ENCODE results near the gene ATP12A.

Gene ATP12A

DNA sequence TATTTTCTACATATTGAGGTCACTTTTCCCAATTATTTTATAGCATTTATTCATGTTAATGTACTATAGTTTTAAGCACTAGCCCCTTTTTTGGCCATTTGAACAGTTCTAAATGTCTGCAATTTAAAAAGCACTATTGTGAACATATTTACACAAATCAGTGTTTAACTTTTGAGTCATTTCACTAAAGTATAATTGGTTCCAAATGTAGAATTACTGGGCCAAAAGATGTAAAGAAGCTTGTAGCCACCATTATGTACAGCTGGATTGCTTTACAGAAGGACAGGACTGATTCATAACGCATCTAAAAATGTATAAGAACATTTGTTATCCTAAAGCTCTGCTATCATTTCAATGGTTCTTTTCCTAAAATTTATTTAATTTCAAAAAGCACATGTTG is 16.6 kb upstream of the ATP12A start:
- DNase-seq = no peak

DNA sequence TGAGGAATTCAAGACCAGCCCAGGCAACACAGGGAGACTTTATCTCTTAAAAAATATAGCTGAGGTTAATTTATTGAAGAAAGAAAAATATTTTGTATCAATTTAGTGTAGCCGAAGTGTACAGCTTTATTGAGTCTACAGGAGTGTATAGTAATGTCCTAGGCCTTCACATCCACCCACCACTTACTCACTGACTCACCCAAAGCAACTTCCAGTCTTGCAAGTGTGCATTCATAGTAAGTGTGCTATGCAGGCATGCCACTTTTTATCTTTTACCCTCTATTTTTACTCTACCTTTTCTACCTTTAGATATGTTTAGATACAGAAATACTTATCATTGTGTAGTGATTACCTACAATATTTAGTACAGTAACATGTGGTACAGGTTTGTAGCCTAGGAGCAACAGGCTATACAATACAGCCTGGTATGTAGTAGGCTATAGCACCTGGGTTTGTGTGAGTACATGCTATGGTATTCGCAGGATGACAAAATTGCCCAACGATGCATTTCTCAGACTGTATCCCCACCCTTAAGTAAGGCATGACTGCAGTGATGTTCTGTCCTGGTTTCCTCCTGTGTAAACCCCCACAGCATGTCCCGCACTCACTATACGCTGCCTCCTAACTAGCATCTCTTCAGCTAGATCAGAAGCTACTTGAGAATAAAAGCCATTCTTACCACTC is 15.3 kb upstream of the ATP12A start:
- DNase-seq = no peak

DNA sequence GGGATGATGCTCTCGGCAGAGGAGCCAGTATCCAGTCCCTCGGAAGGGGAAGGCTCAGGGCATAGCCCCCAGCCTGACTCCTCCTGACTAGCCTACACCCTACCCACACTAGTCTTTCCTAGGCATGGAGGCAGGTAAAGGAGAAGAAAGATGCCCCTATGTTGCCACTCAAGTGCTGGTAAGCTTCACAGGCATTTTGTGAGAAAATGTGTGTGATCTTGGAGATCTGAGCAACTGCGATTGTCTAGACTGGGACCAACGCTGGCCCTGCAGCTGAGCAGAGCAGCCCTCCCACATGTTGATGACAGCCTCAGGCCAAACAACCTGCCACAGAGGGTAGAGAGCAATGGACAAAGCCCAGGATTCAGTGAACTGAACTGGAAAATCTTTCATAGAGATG is 11.7 kb upstream of the ATP12A start:
- no peak for DNase-seq

DNA sequence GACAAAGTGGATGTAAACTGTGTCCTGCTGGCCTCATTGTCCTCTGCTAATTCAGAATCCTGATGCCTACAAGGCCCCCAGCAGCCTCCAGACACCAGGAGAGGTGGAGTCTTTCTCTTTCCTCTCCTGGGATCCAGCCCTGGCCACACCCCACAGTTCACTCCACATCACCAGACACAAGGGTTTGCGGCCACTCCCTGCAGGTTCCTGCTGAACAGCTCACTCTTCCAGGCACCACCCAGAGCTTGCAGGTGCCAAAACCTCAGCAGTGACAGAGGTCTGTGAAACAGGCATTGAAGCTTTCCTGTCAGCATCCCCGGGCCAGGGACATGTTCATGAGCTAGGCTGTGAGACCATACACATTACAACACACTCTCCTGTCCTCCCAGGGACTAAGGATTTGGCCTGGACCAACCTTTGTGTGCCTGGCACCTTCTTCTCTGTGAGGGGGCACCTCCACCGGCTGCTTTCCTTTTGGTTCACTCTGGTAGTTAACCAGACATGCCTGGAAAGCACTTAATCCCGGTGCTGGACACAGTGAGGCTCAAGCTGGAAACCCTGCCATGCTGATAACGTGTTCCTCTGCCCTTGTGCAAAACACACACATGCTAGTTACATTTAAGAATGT is 11.1 kb upstream of the ATP12A start:
- DNase-seq = no peak

DNA sequence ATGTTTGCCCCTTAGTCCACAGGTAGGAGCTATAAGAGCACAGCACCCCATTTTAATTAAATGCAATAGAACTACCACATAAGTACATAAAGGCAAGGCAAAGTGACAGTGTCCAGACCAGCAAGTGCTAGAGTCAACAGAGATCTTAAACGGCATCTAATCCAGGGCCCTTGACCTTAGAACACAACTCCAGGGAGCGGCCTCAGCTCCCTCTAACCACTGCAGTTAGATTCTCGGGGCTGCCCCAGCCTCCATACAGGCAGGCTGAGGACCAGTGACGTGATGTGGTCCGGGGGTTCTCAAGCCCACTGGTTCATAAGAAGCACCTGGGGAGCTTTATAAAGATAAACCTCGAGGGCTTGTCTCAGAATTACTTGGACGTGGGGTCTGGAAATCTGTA is 10.0 kb upstream of the ATP12A start:
- no peak for DNase-seq

DNA sequence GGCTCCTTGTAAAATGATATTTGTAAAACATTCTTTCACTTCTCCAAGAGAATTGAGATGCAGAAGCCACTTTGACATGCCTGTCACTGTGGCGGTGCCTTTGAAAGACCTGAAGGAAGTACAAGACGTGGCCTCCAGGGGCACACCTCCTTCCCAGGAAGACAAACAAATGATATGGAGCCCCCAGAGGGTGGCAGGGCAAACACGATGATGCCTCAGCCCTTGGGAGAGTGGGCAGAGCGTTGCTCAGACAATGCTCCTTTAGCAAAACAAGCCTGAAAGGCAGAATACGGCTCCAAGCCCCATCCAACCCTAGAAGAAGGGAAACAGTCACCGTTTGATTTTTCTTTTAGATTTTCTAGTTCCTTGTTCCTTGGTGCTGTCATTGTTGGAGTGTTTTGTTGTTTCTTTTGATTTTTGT is 9.2 kb upstream of the ATP12A start:
- DNase-seq = no peak

DNA sequence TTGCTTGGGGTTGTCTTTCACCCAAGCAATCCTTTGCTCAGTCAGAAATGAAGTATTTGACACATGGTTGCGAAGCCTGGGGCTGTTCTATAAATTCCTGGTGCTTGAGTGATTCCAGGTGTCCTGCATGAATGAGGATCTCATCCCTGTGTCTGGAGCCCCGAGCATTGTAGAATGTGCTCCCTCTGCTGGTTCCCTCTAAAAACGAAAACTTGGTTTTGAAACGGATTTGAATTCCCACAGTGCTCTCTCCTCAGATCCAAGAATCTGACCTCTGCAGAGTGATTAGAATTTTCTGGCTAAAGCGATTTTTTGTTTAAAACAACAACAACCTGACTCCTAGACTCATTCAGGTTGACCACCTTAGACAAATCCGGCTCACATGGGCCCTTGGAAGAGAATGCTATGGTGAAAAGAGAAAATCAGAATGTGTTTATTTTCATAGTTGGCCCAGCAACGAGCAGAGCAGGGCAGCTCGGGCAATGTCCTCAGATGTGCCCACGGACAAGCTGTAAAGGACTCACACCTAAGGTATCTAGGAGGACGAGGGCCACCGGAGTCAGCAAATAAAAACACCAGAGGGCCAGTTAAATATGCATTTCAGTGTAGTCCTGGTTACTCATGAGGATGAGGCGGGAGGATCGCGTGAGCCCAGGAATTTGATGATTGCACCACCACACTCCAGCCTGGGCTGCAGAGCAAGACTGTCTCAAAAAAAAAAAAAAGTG is 8.7 kb upstream of the ATP12A start:
- no peak for DNase-seq

DNA sequence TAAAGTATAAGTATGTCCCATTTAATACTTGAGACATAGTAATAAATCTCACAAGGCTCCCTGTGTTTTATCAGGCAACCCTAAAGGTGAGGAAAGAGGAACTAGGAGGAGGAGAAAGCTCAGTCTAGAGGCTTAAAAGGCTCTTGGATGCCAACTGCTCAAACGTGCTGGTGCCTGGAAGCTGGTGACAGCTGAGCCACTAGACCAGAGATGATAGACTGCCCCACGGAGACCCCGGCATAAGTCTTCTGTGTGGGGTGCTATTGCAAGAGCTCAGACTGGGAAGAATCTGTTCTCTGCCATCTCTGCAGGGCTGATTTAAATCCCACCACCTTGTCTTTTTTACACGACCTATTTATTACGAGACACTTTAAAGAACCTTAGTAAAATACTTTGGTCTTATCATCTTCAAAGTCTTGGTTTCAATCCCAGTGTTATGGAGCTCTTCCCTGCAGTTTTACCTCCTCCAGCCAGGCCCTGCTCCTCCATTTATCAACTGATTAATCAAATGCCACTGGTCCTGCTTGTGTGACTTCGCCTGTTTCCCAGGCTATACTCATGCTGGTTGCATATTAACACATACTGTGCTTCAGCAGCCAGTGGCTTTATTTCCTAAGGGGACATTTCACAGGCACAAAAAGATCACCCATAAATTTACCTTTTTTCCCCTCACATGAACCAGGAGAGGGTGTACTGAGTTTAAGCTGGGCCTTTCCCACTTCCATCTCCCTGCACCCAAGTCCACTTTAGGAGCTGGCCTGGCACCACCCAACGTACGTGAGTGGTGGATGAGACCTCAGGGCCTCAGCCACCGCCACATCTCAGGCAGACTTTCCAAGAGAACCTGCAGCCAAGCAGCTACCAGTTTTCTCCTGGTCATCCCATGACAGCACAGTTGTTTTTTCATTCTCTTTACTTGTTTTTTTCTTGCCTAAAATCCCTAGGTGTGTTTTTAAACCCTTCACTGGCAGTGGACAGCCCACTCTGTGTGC is 7.8 kb upstream of the ATP12A start:
- DNase-seq = no peak

DNA sequence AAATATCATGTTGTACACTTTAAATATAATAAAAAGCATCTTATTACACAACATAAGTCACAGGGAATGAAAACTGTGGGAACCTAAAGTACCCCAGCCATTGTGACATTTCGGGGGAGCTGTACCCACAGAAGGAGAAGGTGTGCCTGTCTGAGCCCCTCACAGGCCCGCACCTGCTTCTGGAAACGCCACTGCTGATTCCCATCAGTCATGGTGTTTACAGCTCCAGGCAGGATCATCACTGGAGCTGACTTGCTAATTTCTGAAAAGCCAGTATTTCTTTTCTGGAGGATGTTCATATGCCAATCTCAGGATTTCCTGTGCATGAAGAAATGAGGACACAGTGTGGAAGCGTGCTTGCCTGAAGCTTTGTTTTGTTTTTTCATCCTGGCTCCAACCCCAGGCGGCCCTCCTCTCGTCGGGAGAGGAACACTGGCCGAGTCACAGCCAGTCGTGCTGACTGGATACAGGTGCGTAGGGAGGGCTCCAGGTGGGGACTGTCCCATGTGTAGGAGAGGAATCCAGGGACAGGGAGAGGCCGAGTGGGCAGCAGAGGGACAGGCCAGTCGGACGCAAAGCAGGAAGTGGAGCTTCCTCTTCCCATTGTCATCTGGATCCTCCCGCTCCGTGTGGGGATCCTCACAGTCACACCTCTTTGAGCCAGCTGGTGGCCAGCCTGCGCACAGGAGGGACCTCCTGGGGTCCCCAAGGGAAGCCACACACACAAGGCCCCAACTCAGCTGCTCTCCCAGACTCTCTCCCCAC is 4.2 kb upstream of the ATP12A start:
- DNase-seq = no peak

DNA sequence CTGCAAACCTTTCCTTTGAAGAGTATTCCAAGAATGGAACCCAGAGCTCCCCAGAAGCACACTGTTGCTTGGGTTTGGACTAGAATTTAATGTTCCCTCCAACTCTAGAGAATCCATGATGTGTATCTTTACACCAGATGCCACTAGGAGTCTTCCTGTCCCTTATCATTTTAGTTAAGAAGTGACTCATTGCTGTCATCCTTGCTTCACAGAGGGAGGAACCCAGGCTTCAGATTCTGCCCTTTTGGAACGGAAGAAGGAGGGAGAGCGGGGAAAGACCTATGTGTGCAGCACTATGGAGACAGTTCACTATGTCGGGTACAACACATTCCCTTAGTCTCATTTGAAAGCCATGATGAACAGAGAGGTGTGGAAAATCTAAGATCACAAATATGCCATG is 2.1 kb upstream of the ATP12A start:
- no peak for DNase-seq

DNA sequence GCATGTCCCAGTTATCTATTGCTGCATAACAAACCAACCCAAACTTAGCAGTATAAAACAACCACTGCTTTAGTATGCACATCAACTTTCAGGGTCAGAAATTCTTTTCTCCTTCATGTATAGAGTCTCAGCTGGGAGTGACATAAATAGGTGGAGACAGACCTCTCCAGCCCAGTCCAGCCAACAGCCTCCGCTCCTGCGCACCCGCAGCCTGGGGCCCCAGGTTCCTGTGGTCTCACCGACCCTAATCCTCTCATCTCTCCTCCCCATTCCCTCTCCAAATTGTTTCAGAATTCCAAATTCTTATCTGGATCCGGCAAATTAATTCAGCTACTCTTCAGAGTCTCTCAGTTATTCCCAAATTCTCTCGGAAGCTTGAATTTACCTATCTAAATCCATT is 522 bp upstream of the ATP12A start:
- no peak for DNase-seq

DNA sequence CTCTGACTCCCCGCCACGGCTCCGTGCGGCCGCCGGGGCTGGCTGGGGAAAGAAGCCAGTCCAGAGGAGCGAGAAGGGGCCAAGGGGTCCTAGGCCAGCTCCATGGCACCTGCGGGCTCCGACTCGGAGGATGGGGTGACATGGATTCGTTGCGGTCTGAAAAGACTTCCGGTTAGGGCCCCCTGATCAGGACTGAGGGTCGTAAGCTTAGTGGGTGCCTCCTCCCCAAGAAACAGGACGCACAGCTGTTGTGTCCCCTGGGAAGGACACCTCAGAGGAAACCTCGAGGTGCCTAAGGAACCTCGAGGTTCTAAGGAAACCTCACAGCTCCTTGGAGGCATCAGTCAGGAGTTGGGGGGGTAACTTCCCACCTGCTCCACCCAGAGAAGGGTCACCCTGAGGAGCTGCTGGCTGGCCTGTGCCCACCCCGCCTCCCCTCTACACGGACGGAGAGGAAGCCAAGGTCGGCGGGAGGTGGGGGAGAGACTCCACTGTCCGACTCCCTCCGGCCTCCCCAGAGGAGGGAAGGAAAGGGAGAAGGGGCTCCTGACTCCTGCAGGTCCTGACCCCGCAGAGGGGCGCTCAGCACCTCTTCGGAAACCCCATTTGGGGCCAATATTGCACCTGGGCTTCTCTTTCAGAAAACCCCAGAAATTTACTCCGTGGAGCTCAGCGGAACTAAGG is 855 bp downstream of the ATP12A start:
- no peak for DNase-seq

DNA sequence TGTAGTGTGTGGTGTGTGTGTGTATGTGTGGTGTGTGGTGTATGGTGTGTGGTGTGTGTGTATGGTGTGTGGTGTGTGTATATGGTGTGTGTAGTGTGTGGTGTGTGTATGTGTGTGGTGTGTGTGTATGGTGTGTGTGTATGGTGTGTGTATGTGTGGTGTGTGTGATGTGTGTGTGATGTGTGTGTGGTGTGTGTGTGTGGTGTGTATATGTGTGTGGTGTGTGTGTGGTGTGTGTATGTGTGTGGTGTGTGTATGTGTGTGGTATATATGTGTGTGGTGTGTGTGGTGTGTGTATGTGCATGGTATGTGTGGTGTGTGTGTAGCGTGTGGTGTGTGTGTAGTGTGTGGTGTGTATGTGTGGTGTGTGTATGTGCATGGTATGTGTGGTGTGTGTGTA is 1.7 kb downstream of the ATP12A start:
- DNase-seq = no peak

DNA sequence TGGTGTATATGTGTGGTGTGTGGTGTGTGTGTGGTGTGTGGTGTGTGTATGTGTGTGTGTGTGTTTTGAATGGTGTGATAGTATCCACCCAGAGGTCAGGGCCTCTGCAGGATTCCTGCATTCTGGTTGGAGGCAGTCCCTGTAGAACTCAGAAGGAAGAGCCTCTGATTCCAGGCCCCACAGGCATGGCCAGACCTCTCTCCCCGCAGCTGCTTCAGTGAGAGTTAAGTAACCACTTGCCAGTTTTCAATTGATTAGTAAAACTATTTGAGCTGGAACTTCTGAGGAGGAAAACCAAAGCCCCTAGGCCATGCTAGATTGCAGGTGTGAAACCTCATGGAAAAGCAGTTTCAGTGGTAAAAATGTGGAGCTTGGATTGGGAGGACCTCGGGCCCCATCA is 2.1 kb downstream of the ATP12A start:
- DNase-seq = no peak

DNA sequence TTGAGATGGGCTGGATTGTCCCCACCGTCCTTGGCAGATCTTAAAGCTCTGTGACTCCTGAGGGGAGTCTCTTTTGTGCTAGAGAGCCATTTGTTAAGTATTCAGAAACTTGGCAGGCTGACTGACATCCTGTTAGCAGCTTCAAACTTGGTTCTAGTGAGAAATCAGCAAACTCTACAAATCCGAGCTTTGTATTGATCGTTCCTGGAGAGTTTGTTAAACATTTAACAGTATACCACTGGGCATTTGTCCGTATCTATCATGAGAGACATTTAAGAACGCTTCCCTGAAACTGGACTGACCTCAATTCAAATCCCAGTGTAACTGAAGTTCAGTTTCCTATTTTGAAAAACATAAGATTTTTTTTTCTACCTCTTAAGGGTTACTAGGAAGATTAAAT is 3.1 kb downstream of the ATP12A start:
- no peak for DNase-seq

DNA sequence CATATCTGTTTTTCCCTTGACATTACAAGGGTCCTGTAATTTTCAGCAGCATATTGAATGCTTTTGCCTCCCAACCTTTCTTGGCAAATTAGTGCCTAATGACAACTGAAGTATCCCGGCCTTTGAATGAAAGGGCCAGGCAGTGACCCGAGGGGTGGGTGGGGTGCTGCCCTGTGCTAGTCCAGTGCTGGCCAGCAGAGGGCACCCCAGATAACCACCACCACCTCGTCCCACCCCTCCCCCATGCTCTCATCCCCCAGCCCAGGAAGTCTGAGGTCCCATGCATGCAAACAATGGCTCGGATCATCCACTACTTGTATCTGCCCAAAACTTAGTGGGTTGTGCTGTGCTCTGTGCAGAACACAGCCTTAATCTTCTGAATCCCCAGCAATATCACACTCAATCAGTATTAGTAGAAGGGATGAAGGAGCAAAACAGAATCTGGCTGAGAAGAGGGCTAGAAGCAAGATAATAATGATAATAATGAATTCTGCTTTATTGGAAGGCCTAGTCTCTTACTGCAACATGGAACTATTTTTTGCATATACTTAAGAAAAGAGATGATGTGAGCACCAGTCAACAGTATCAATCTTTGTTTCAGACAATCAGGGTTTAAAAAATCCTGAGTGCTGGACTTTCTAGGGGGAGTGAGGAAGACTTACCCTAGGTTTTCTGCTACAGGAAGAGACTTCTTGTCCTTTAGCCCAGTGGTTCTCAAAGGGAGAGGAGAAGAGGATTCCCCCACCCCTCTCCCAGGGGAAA is 3.8 kb downstream of the ATP12A start:
- peak; percentile 64 for DNase-seq

DNA sequence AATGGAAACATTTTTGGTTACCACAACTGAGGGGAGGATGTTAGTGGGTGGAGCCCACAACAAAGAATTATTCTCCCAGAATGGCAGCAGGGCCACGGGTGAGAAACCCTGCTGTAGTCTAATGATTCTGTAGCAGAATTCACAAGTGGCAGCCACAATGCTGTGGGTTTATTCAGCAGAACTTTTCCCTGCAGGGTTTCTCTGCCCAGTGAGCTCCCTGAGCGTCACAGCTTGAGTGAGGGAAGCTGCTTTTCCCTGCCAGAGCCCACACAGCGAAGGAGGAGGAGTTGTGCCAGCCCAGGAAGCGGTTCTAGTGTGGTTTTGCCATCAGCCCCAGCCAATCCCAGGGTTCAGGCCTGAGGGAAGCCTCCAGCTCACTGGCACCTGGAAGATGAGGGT is 4.4 kb downstream of the ATP12A start:
- DNase-seq = no peak

DNA sequence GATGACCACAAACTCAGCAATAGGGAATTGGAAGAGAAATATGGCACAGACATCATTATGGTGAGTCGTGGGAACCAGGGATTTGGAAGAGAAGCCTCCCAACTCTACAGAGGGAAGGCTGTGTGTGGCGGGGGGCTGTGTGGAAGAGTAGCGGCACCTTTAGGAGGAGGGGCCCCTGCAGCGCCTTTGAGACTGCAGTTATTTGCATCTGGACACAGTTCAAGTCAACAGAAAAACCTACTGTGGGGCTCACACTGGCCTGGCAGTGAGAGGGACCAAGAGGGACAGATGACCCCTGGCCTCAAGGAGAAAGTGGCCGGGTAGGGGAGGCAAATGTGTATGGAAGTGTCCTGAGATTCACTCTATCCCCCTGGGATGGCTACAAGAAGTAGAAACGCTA is 5.1 kb downstream of the ATP12A start:
- no peak for DNase-seq

DNA sequence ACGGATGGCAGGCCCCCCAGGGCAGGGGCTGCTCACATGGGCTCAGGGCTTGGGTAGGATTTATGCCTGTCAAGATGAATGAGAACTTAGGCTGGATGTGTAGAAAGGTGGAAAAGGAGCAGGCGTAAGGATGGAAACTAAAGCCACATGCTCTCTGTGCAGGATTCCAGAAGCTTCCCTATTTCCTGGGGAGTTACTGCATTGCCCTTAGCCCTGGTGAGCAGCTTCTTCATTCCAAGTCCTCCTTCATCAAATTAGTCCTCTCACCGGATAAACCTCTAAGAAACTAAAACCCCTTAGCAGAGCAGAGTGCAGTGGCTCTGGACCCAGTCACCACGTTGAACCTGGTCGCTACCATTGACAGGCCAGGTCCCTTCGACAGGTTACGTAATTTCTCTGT is 7.4 kb downstream of the ATP12A start:
- no peak for DNase-seq

DNA sequence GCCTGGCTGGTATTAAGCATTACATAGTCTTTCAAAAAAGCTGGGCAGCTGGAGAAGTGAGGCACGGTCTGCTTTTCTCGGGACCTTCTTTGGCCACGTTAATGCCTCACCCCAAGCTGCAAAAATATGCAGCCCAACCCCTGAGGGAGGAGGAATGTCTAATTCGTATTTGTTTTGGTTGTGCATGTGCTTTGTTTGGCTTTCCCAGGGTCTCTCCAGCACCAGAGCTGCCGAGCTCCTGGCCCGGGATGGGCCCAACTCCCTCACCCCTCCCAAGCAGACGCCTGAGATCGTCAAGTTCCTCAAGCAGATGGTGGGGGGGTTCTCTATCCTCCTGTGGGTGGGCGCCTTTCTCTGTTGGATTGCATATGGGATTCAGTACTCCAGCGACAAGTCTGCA is 7.9 kb downstream of the ATP12A start:
- DNase-seq = no peak

DNA sequence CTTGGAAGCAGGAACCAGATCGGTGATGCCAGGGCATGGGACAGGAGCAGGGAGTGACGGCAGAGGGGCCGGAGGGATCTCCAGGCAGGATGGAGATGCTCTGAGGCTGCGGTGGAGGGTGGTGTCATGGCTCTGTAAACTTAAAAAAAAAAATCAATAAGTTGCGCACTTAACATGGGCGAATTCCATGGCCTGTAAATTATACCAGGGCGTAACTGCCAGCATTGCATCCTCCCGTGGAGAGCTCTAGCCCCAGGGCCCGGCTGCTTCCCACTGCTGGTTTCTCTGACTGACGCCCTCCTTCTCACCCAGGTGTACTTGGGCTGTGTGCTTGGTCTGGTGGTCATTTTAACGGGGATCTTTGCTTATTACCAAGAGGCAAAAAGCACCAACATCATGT is 8.7 kb downstream of the ATP12A start:
- no peak for DNase-seq
